Endothelial cell of umbilical vein (primary cell): Measurements from ENCODE around the gene PCDHGA5. TPM values are rescaled to one million over a fixed set of nuclear protein-coding genes. Genes with fewer than 3 reads are reported as not detected.

ENCODE experiments used
- BruUV-seq: library from RNA; stranded (reverse); fragments of 400-500 nt; replicated peaks from 2 replicates; lab custom pipeline; 2021; lab: Mats Ljungman, UMichigan
- CTCF ChIA-PET: fragments of 300-600, 350-600 bp; sonication (Branson Sonifier 250); formaldehyde crosslinking; loops from one replicate; lab custom pipeline; 2021; ENCODE audit warnings: antibody characterized with exemption, inconsistent platforms; lab: Charles Lee
- POLR2A ChIA-PET: fragments of 300-600, 350-600 bp; sonication (Branson Sonifier 250); formaldehyde crosslinking; loops from one replicate; lab custom pipeline; 2021; ENCODE audit warnings: antibody characterized with exemption, inconsistent platforms; lab: Charles Lee
- DNase-seq: peaks from one replicate; pipeline ENCODE4 v3.0.0-alpha.2; 2011; ENCODE audit warnings: low read depth, low spot score
- FAIRE-seq: peaks from 2 replicates; lab custom pipeline; 2011; peaks lifted over from hg19 to GRCh38; lab: Jason Lieb, UNC
- H2AFZ ChIP-seq: 2 replicates; pipeline ENCODE4 v1.6.0; 2012; ENCODE audit warnings: low read depth, low read length, control low read depth, inconsistent platforms
- H3K27ac ChIP-seq: 2 replicates; pipeline ENCODE4 v1.5.1; 2011; ENCODE audit warnings: low read depth, mild to moderate bottlenecking, control low read depth, low read length, moderate library complexity; ENCODE audit not compliant: insufficient read depth
- H3K27me3 ChIP-seq, 2 experiments: 2 replicates each; pipeline versions ENCODE4 v1.6.0 to v1.6.1; 2011; ENCODE audit warnings: low read length in 2 of 2, mixed read lengths in 1 of 2; ENCODE audit not compliant: control insufficient read depth in 2 of 2, insufficient read depth in 2 of 2
- H3K36me3 ChIP-seq, 2 experiments: 2 replicates in 1 of 2; 3 replicates in 1 of 2; pipeline ENCODE4 v1.5.1; 2011; ENCODE audit warnings: low read length in 2 of 2, mild to moderate bottlenecking in 1 of 2, moderate library complexity in 1 of 2; ENCODE audit not compliant: control insufficient read depth in 2 of 2, insufficient read depth in 2 of 2; ENCODE audit errors: extremely low read depth in 1 of 2
- H3K4me1 ChIP-seq: 3 replicates; pipeline ENCODE4 v1.5.1; 2011; ENCODE audit warnings: mild to moderate bottlenecking, low read length; ENCODE audit not compliant: control insufficient read depth, insufficient read depth; ENCODE audit errors: extremely low read depth
- H3K4me2 ChIP-seq: 2 replicates; pipeline ENCODE4 v1.6.1; 2011; ENCODE audit warnings: low read length, control low read depth, mixed read lengths; ENCODE audit not compliant: insufficient read depth
- H3K4me3 ChIP-seq, 3 experiments: fragments of 200-600 bp in 1 of 3; sonication (generic), shearing (Covaris generic) in 1 of 3; replicated peaks in 1 of 3; 2 replicates each; pipeline ENCODE4 v1.5.1; 2011 to 2016; ENCODE audit warnings: control low read depth in 3 of 3, low read length in 3 of 3, mild to moderate bottlenecking in 2 of 3, inconsistent platforms in 1 of 3, low read depth in 1 of 3, moderate library complexity in 1 of 3; ENCODE audit not compliant: insufficient read depth in 1 of 3
- H3K79me2 ChIP-seq: 2 replicates; pipeline ENCODE4 v1.6.0; 2012; ENCODE audit warnings: low read length, inconsistent platforms; ENCODE audit not compliant: control insufficient read depth, insufficient read depth
- H3K9ac ChIP-seq: replicated peaks from 2 replicates; pipeline ENCODE3; 2011; ENCODE audit warnings: low read length, control low read depth; ENCODE audit not compliant: insufficient read depth; ENCODE audit errors: extremely low read depth
- H3K9me1 ChIP-seq: replicated peaks from 3 replicates; pipeline ENCODE4 v1.6.0; 2011; ENCODE audit warnings: mild to moderate bottlenecking, low read length; ENCODE audit not compliant: control insufficient read depth, insufficient read depth; ENCODE audit errors: extremely low read depth
- H3K9me3 ChIP-seq: replicated peaks from 2 replicates; pipeline ENCODE4 v1.5.1; 2012; ENCODE audit warnings: low read length, inconsistent platforms; ENCODE audit not compliant: control insufficient read depth, insufficient read depth
- H4K20me1 ChIP-seq: replicated peaks from 2 replicates; pipeline ENCODE3; 2011; ENCODE audit warnings: mild to moderate bottlenecking, low read length; ENCODE audit not compliant: control insufficient read depth, insufficient read depth; ENCODE audit errors: extremely low read depth
- FOS ChIP-seq: IDR thresholded peaks from 2 replicates; pipeline ENCODE4 v1.6.1; 2011; ENCODE audit warnings: mild to moderate bottlenecking, low read length, moderate library complexity, borderline replicate concordance; ENCODE audit not compliant: insufficient read depth
- GATA2 ChIP-seq: IDR thresholded peaks from 2 replicates; pipeline ENCODE4 v1.7.0; 2011; ENCODE audit warnings: low read depth, mild to moderate bottlenecking, moderate library complexity, mixed read lengths, low read length; ENCODE audit not compliant: insufficient read length, insufficient read depth
- JUN ChIP-seq: IDR thresholded peaks from 2 replicates; pipeline ENCODE4 v1.6.1; 2011; ENCODE audit warnings: borderline replicate concordance, low read depth; ENCODE audit not compliant: insufficient read length, insufficient read depth
- MYC ChIP-seq: IDR thresholded peaks from one replicate; pipeline ENCODE4 v1.6.1; 2011; ENCODE audit warnings: mild to moderate bottlenecking, low read depth, low read length
- POLR2A ChIP-seq: IDR thresholded peaks from 2 replicates; pipeline ENCODE4 v1.6.1; 2012; ENCODE audit warnings: low read depth, mild to moderate bottlenecking, control low read depth, low read length
- dilution Hi-C: fragments of 300-500 bp; cut with MboI; formaldehyde crosslinking; loops from one replicate; pipeline ENCODE4 v1.15.0; 2019; ENCODE audit warnings: low sequenced_read_pairs; ENCODE audit not compliant: extremely low pct_ligation_motif_present
- intact Hi-C: fragments of 100-400 bp; cut with micrococcal nuclease; formaldehyde crosslinking; loops from one replicate; pipeline ENCODE4 v1.10.0; 2022
- polyA plus RNA-seq, 4 experiments: library from polyadenylated mRNA; depleted of rRNA in 3 of 4; stranded (reverse) in 3 of 4; unstranded in 1 of 4; fragments of >200 nt; gene quantifications; 2 replicates each; pipeline versions ENCODE4 v1.2.1 to v1.2.3, GENCODE V29; 2011 to 2012; ENCODE audit warnings: missing spikeins in 1 of 4
- total RNA-seq: library from RNA; stranded (reverse); gene quantifications from 2 replicates; pipeline ENCODE4 v1.2.3, GENCODE V29; 2021
- TF ChIP-seq, protein P1 (sequence below), 2 donors: IDR thresholded peaks; 1 replicate in 1 of 2; 2 replicates in 1 of 2; pipeline ENCODE4 v1.5.1; 2011; ENCODE audit warnings: low read length in 2 of 2, mild to moderate bottlenecking in 2 of 2, moderate library complexity in 2 of 2, control low read depth in 1 of 2, inconsistent platforms in 1 of 2, low read depth in 1 of 2; ENCODE audit not compliant: insufficient read depth in 1 of 2; ENCODE audit errors: extremely low read depth in 1 of 2
- TF ChIP-seq, protein P2 (sequence below): IDR thresholded peaks from 2 replicates; pipeline ENCODE4 v1.6.1; 2011; ENCODE audit not compliant: insufficient read depth, insufficient read length

The PCDHGA5 gene
- total and polyA plus RNA-seq, 2 donors (not counting 3 experiments of a cell fraction or from before 2014, with no cell fraction given), result 0.36 to 0.93 TPM

DNA sequence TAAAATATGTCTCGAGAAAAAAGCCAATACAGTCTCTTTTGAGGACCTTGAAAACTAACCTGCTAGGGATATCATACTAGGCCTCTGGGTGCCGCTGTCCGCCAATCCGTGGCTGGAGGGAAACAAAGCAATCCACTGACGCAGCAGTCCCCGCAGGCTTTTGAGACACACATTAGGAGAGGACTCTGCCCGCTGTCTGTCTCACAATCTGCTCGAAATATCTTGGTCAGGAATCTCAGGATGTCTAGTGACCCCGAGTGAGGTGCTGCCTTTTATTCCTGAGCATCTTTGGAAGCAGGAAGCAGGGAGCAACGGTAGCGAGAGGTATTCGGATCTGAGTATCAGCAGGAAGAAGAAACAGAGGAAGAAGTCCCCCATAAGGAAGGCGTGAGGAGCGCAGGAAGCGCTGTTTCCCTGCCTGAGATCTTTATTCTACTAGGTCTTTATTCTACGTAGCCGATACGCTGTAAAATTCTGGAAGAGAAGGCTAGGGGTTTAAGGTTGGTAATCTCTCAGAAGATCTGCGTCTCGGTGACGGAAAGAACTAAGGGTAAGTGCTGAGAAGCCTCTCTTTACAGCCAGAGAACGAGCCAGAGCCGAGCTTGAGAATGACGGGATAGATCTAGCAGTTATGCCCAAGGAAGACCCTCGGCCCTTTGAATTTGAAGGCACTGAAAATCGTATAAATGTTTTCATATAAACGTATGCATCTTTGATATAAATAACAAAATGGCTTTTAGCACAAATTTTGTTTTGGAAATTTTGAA, 37.7 kb upstream of the PCDHGA5 start:
- peak; percentile 77 for DNase-seq

More for the DNA sequence above, 37.7 kb upstream of the PCDHGA5 start:
- peak overlapping the region; percentile 92 for H2AFZ ChIP-seq
- peaks cover 14 to 31% of the 10 kb centered on the region in 2 experiments for H3K27me3 ChIP-seq
- peak overlapping the region; percentile 27 to 74 (median 50) for H3K4me3 ChIP-seq
- CTCF ChIA-PET, result interaction anchor here (1.0 to 2.9 kb wide), 8 partner anchors 9 to 241 kb away, joined by 3 to 17 read pairs (median 4); partner anchors contain the start of genes PCDHGA12 and PCDHGA3
- H3K9me3 ChIP-seq, result no peaks in the 10 kb centered on the region
- H3K4me1 ChIP-seq, result no peaks in the 10 kb centered on the region
- intact Hi-C loops, result loop anchor here (1.0 kb wide), 1 partner anchor 238 kb away; no protein-coding TSS in a partner anchor
- dilution Hi-C loops, result no loop called here
- H4K20me1 ChIP-seq, result no peaks in the 10 kb centered on the region
- H3K9ac ChIP-seq, result peak overlapping the region; percentile 69
- BruUV-seq, result TSS peak; percentile 57
- no peaks in the 10 kb centered on the region for H3K36me3 ChIP-seq
- POLR2A ChIA-PET, result no interaction called here
- no peak for TF ChIP-seq MYC
- no peak for TF ChIP-seq GATA2
- TF ChIP-seq, protein P1, sequence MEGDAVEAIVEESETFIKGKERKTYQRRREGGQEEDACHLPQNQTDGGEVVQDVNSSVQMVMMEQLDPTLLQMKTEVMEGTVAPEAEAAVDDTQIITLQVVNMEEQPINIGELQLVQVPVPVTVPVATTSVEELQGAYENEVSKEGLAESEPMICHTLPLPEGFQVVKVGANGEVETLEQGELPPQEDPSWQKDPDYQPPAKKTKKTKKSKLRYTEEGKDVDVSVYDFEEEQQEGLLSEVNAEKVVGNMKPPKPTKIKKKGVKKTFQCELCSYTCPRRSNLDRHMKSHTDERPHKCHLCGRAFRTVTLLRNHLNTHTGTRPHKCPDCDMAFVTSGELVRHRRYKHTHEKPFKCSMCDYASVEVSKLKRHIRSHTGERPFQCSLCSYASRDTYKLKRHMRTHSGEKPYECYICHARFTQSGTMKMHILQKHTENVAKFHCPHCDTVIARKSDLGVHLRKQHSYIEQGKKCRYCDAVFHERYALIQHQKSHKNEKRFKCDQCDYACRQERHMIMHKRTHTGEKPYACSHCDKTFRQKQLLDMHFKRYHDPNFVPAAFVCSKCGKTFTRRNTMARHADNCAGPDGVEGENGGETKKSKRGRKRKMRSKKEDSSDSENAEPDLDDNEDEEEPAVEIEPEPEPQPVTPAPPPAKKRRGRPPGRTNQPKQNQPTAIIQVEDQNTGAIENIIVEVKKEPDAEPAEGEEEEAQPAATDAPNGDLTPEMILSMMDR (IDR thresholded peaks at IDR 0.05; ENCODE audit: extremely low read depth in 1 of 2, insufficient read depth in 1 of 2, low read depth in 1 of 2, low read length in 2 of 2), result peak; percentile 65 to 70
- TF ChIP-seq, protein P2, sequence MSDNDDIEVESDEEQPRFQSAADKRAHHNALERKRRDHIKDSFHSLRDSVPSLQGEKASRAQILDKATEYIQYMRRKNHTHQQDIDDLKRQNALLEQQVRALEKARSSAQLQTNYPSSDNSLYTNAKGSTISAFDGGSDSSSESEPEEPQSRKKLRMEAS, result no peak
- no peak for TF ChIP-seq POLR2A
- TF ChIP-seq JUN, result no peak
- no peak for TF ChIP-seq FOS
- peak; percentile 88 for FAIRE-seq
- no peak overlapping the region for H3K27ac ChIP-seq
- H3K79me2 ChIP-seq, result no peaks in the 10 kb centered on the region
- H3K4me2 ChIP-seq, result peak overlapping the region; percentile 92
- no peaks in the 10 kb centered on the region for H3K9me1 ChIP-seq
